ENCODE measurements around the gene NUCKS1. TPM values are rescaled to one million over a fixed set of nuclear protein-coding genes. Genes with fewer than 3 reads are reported as not detected.

NUCKS1 gene
- total RNA-seq, 2 donors from 2014 or later: 117 to 123 TPM

GRCh38 chr1:205769641-205770365, 19.8 kb upstream of the NUCKS1 start:
- H3K36me3 ChIP-seq: no peaks in the 10 kb centered on the region
- no peak overlapping the region for H3K27ac ChIP-seq
- TF ChIP-seq CTCF (IDR thresholded peaks at IDR 0.05): no peak
- intact Hi-C loops (cut with DNase I): no loop called here
- H3K27me3 ChIP-seq: no peaks in the 10 kb centered on the region
- no peaks in the 10 kb centered on the region for H3K9me3 ChIP-seq
- no peak overlapping the region for H3K9ac ChIP-seq (ENCODE audit: low read depth in 2 of 2, low read length in 2 of 2)
- H3K4me1 ChIP-seq: no peaks in the 10 kb centered on the region
- DNase-seq: no peak
- no peak overlapping the region for H3K4me3 ChIP-seq

DNA sequence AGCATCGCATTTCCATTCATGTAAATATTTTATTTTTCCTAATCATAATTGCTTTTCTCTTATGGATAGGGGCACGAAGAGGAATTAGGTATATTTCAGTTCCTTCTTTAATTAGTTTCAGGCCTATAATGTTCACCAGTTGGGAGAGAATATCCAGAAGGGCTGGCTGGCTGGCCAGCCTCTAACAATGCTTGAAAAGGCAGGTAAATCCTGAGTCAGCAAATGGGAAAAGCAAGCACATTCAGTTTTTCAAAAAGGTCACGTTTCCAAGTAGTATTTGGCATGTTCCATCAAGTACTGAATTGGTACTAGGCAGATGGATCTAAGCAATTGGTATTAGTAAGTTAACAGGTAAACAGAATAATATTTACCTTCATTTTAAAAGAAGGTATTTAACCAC, 17.3 kb upstream of the NUCKS1 start:
- H3K36me3 ChIP-seq: no peaks in the 10 kb centered on the region
- no peaks in the 10 kb centered on the region for H3K27me3 ChIP-seq
- no peak overlapping the region for H3K9ac ChIP-seq (ENCODE audit: low read depth in 2 of 2, low read length in 2 of 2)
- no peak for TF ChIP-seq CTCF (IDR thresholded peaks at IDR 0.05)
- no peak overlapping the region for H3K4me3 ChIP-seq
- intact Hi-C loops (cut with DNase I): no loop called here
- H3K9me3 ChIP-seq: no peaks in the 10 kb centered on the region
- H3K27ac ChIP-seq: no peak overlapping the region
- H3K4me1 ChIP-seq: no peaks in the 10 kb centered on the region
- no peak for DNase-seq

- no peak for TF ChIP-seq CTCF (IDR thresholded peaks at IDR 0.05)
- Histone ChIP-seq H3K27me3 (no peaks in the 10 kb centered on the region), H3K9me3 (no peaks in the 10 kb centered on the region), H3K27ac (no peak overlapping the region), H3K4me3 (no peak overlapping the region), H3K4me1 (no peaks in the 10 kb centered on the region), H3K9ac (ENCODE audit: low read depth in 2 of 2, low read length in 2 of 2) (no peak overlapping the region), H3K36me3 (no peaks in the 10 kb centered on the region)
- intact Hi-C loops (cut with DNase I): no loop called here
- DNase-seq: no peak
Observed at GRCh38 chr1:205766570-205766969, 16.6 kb upstream of the NUCKS1 start.

DNA sequence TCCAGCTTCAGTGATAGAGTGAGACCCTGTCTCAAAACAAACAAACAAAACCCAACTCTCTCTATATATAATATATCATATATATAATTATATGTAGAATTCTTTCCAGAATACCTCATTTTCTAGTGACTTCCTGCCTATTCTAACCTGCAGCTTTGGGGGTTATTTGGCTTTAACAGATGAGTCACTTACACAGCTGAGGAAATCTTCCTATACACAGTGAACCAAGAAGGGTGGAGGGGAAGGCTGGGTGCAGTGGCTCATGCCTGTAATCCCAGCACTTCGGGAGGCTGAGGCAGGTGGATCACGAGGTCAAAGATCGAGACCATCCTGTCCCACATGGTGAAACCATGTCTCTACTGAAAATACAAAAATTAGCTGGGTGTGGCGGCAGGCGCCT, 16.1 kb upstream of the NUCKS1 start:
- no peaks in the 10 kb centered on the region for H3K9me3 ChIP-seq
- H3K27ac ChIP-seq: no peak overlapping the region
- DNase-seq: no peak
- H3K36me3 ChIP-seq: no peaks in the 10 kb centered on the region
- no peaks in the 10 kb centered on the region for H3K27me3 ChIP-seq
- intact Hi-C loops (cut with DNase I): no loop called here
- H3K4me3 ChIP-seq: no peak overlapping the region
- no peak for TF ChIP-seq CTCF (IDR thresholded peaks at IDR 0.05)
- H3K4me1 ChIP-seq: no peaks in the 10 kb centered on the region
- no peak overlapping the region for H3K9ac ChIP-seq (ENCODE audit: low read depth in 2 of 2, low read length in 2 of 2)

- Histone ChIP-seq H3K4me3 (no peak overlapping the region), H3K36me3 (no peaks in the 10 kb centered on the region), H3K27me3 (no peaks in the 10 kb centered on the region), H3K9ac (ENCODE audit: low read depth in 2 of 2, low read length in 2 of 2) (no peak overlapping the region), H3K4me1 (no peaks in the 10 kb centered on the region), H3K9me3 (no peaks in the 10 kb centered on the region), H3K27ac (no peak overlapping the region)
- no peak for DNase-seq
- no peak for TF ChIP-seq CTCF (IDR thresholded peaks at IDR 0.05)
- intact Hi-C loops (cut with DNase I): no loop called here
Observed at GRCh38 chr1:205764578-205764977, 14.6 kb upstream of the NUCKS1 start.
